Mesenchymal stem cell (in vitro differentiated cells and primary cell): ENCODE measurements around the gene PMF1.

Experiments used
- DNase-seq: peaks from one replicate; pipeline ENCODE4 v3.0.0-alpha.2; 2013
- H2AFZ ChIP-seq: one replicate; pipeline ENCODE4 v1.6.1; 2013; ENCODE audit warnings: low read depth, mild to moderate bottlenecking, control low read depth, inconsistent platforms, low read length, moderate library complexity
- H2AK5ac ChIP-seq: 2 replicates; pipeline ENCODE4 v1.6.1; 2013; ENCODE audit warnings: low read length, moderate library complexity, mild to moderate bottlenecking, inconsistent platforms; ENCODE audit not compliant: severe bottlenecking
- H2BK120ac ChIP-seq: one replicate; pipeline ENCODE4 v1.6.1; 2013; ENCODE audit warnings: low read depth, mild to moderate bottlenecking, inconsistent platforms, low read length, moderate library complexity
- H2BK12ac ChIP-seq, 2 experiments: one replicate each; pipeline ENCODE4 v1.6.1; 2013; ENCODE audit warnings: inconsistent platforms in 2 of 2, low read length in 2 of 2, mild to moderate bottlenecking in 2 of 2, moderate library complexity in 2 of 2, control low read depth in 1 of 2
- H2BK15ac ChIP-seq: one replicate; pipeline ENCODE4 v1.6.1; 2013; ENCODE audit warnings: mild to moderate bottlenecking, low read depth, inconsistent platforms; ENCODE audit not compliant: poor library complexity, severe bottlenecking
- H2BK5ac ChIP-seq: 2 replicates; pipeline ENCODE4 v1.6.1; 2013; ENCODE audit warnings: low read depth, mild to moderate bottlenecking, low read length, control low read depth, inconsistent platforms; ENCODE audit not compliant: poor library complexity, severe bottlenecking
- H3K14ac ChIP-seq, 2 experiments: one replicate each; pipeline ENCODE4 v1.6.1; 2013; ENCODE audit warnings: inconsistent platforms in 2 of 2, low read length in 2 of 2, control low read depth in 1 of 2, mild to moderate bottlenecking in 1 of 2, moderate library complexity in 1 of 2
- H3K18ac ChIP-seq, 2 experiments: one replicate each; pipeline ENCODE4 v1.6.1; 2013; ENCODE audit warnings: inconsistent platforms in 2 of 2, low read length in 2 of 2, control low read depth in 1 of 2, low read depth in 1 of 2, mild to moderate bottlenecking in 1 of 2
- H3K23ac ChIP-seq, 2 experiments: one replicate each; pipeline ENCODE4 v1.6.1; 2013; ENCODE audit warnings: inconsistent platforms in 2 of 2, low read length in 2 of 2, mild to moderate bottlenecking in 2 of 2, moderate library complexity in 2 of 2, control low read depth in 1 of 2
- H3K27ac ChIP-seq: 2 replicates; pipeline ENCODE4 v1.5.1; 2013; ENCODE audit warnings: mild to moderate bottlenecking, moderate library complexity, low read length, control low read depth, inconsistent platforms; ENCODE audit not compliant: poor library complexity, severe bottlenecking
- H3K27me3 ChIP-seq, 2 experiments: 2 replicates each; pipeline versions ENCODE4 v1.6.1 to v1.7.0; 2013; ENCODE audit warnings: low read length in 2 of 2, mild to moderate bottlenecking in 2 of 2, moderate library complexity in 2 of 2, control low read depth in 1 of 2, inconsistent platforms in 1 of 2; ENCODE audit not compliant: control insufficient read depth in 1 of 2, insufficient read depth in 1 of 2
- H3K36me3 ChIP-seq, 2 experiments: 2 replicates each; pipeline versions ENCODE4 v1.6.1 to v1.7.0; 2013; ENCODE audit warnings: low read length in 2 of 2, control low read depth in 1 of 2, inconsistent platforms in 1 of 2, low read depth in 1 of 2, mild to moderate bottlenecking in 1 of 2; ENCODE audit not compliant: insufficient read depth in 2 of 2, control insufficient read depth in 1 of 2
- H3K4ac ChIP-seq, 2 experiments: one replicate each; pipeline ENCODE4 v1.6.1; 2013; ENCODE audit warnings: inconsistent platforms in 2 of 2, low read length in 2 of 2, mild to moderate bottlenecking in 2 of 2, moderate library complexity in 2 of 2, control low read depth in 1 of 2, low read depth in 1 of 2
- H3K4me1 ChIP-seq: 2 replicates; pipeline ENCODE4 v1.6.1; 2013; ENCODE audit warnings: low read depth, low read length, control low read depth; ENCODE audit not compliant: control insufficient read depth, insufficient read depth
- H3K4me2 ChIP-seq: 2 replicates; pipeline ENCODE4 v1.6.1; 2013; ENCODE audit warnings: low read length, mild to moderate bottlenecking, inconsistent platforms; ENCODE audit not compliant: poor library complexity, severe bottlenecking
- H3K4me3 ChIP-seq, 2 experiments: 2 replicates each; pipeline versions ENCODE4 v1.5.1 to v1.7.0; 2013; ENCODE audit warnings: low read length in 2 of 2, mild to moderate bottlenecking in 2 of 2, control low read depth in 1 of 2, low read depth in 1 of 2; ENCODE audit not compliant: insufficient read depth in 1 of 2
- H3K79me1 ChIP-seq: replicated peaks from 2 replicates; pipeline ENCODE4 v1.6.1; 2013; ENCODE audit warnings: mild to moderate bottlenecking, control low read depth, low read length, inconsistent platforms; ENCODE audit not compliant: poor library complexity, severe bottlenecking
- H3K9ac ChIP-seq: 2 replicates; pipeline ENCODE4 v1.7.0; 2013; ENCODE audit warnings: mild to moderate bottlenecking, low read length, moderate library complexity
- H3K9me3 ChIP-seq: 2 replicates; pipeline ENCODE4 v1.7.0; 2013; ENCODE audit warnings: mild to moderate bottlenecking, low read length; ENCODE audit not compliant: control insufficient read depth
- H4K8ac ChIP-seq: one replicate; pipeline ENCODE4 v1.6.1; 2013; ENCODE audit warnings: inconsistent platforms, mild to moderate bottlenecking, low read length, moderate library complexity
- H4K91ac ChIP-seq: one replicate; pipeline ENCODE4 v1.6.1; 2013; ENCODE audit warnings: mild to moderate bottlenecking, low read length, inconsistent platforms
- WGBS: methylation state at CpG from one replicate; pipeline ENCODE4 v1.1.7; 2013; ENCODE audit warnings: mixed read lengths; 5-methylcytosine and 5-hydroxymethylcytosine counted together

The PMF1 gene

GRCh38 chr1:156246781-156247459 is 34.1 kb downstream of the PMF1 start:
- Histone ChIP-seq H3K4me2 (no peak overlapping the region), H4K8ac (no peak overlapping the region), H2BK5ac (no peak overlapping the region), H3K9ac (no peak overlapping the region), H2AFZ (no peak overlapping the region), H3K4me3 (no peak overlapping the region), H3K36me3 (peaks cover 32 to 66% of the 10 kb centered on the region in 2 experiments), H3K9me3 (no peaks in the 10 kb centered on the region), H3K27me3 (peaks cover 0 to 30% of the 10 kb centered on the region in 2 experiments), H3K18ac (no peak overlapping the region), H2AK5ac (no peak overlapping the region), H3K79me1 (no peaks in the 10 kb centered on the region), H3K4ac (no peak overlapping the region), H3K4me1 (peaks cover 8% of the 10 kb centered on the region), H2BK12ac (no peak overlapping the region), H2BK120ac (no peak overlapping the region), H3K27ac (no peak overlapping the region), H3K14ac (no peak overlapping the region), H4K91ac (no peak overlapping the region), H2BK15ac (no peak overlapping the region), H3K23ac (no peak overlapping the region)
- DNase-seq = no peak
- 88% methylated on average over 16 of the region's 16 CpGs for WGBS

GRCh38 chr1:156247460-156248322 is 34.9 kb downstream of the PMF1 start, which contains the start of gene PAQR6:
TSS of gene PAQR6 (minus strand) at chr1:156248056. CDS start at chr1:156246731, 1,325 bp downstream.
- H2BK15ac ChIP-seq = no peak within 1 kb of the TSS
- H2BK12ac ChIP-seq = no peak within 1 kb of the TSS
- H4K91ac ChIP-seq = no peak within 1 kb of the TSS
- H2BK120ac ChIP-seq = no peak within 1 kb of the TSS
- H3K23ac ChIP-seq = no peak within 1 kb of the TSS
- H3K79me1 ChIP-seq = no peaks in the 10 kb centered on the region
- 93% methylated on average over 16 of the region's 16 CpGs for WGBS
- peak within 1 kb of the TSS in 1 of 2 experiments; percentile 9 for H3K14ac ChIP-seq
- no peak within 1 kb of the TSS for H3K9ac ChIP-seq
- no peak within 1 kb of the TSS for H2AFZ ChIP-seq
- no peak within 1 kb of the TSS for H4K8ac ChIP-seq
- peaks cover 40 to 71% of the 10 kb centered on the region in 2 experiments for H3K36me3 ChIP-seq
- DNase-seq = no peak
- no peak within 1 kb of the TSS for H2BK5ac ChIP-seq
- peak within 1 kb of the TSS in 1 of 2 experiments; percentile 37 for H3K4ac ChIP-seq
- H3K4me1 ChIP-seq = peaks cover 1% of the 10 kb centered on the region
- no peaks in the 10 kb centered on the region for H3K9me3 ChIP-seq
- H3K4me2 ChIP-seq = no peak within 1 kb of the TSS
- no peak within 1 kb of the TSS for H2AK5ac ChIP-seq
- no peak within 1 kb of the TSS for H3K4me3 ChIP-seq
- H3K27ac ChIP-seq = no peak within 1 kb of the TSS
- no peak within 1 kb of the TSS for H3K18ac ChIP-seq
- peaks cover 0 to 30% of the 10 kb centered on the region in 2 experiments for H3K27me3 ChIP-seq

- WGBS = no CpG with 5 or more reads among the region's 4 CpGs
- Histone ChIP-seq H2BK120ac (no peak overlapping the region), H2AFZ (no peak overlapping the region), H3K4me2 (no peak overlapping the region), H2AK5ac (no peak overlapping the region), H3K9me3 (no peaks in the 10 kb centered on the region), H3K4me3 (no peak overlapping the region), H3K14ac (no peak overlapping the region), H3K27me3 (peaks cover 0 to 30% of the 10 kb centered on the region in 2 experiments), H3K36me3 (peaks cover 46 to 73% of the 10 kb centered on the region in 2 experiments), H2BK5ac (no peak overlapping the region), H2BK15ac (no peak overlapping the region), H2BK12ac (no peak overlapping the region), H3K27ac (no peak overlapping the region), H3K4me1 (peaks cover 1% of the 10 kb centered on the region), H4K91ac (no peak overlapping the region), H3K23ac (no peak overlapping the region), H3K79me1 (peaks cover 1% of the 10 kb centered on the region), H4K8ac (no peak overlapping the region), H3K4ac (peak overlapping the region in 1 of 2 experiments; percentile 37), H3K9ac (no peak overlapping the region), H3K18ac (no peak overlapping the region)
- no peak for DNase-seq
Measured at GRCh38 chr1:156248323-156248683, 35.5 kb downstream of the PMF1 start.

- H3K4me1 ChIP-seq = peaks cover 1% of the 10 kb centered on the region
- no peak overlapping the region for H2BK120ac ChIP-seq
- H3K36me3 ChIP-seq = peaks cover 56 to 83% of the 10 kb centered on the region in 2 experiments
- no peak overlapping the region for H2AK5ac ChIP-seq
- 88% methylated on average over 5 of the region's 5 CpGs for WGBS
- H3K4ac ChIP-seq = no peak overlapping the region
- DNase-seq = no peak
- H3K18ac ChIP-seq = no peak overlapping the region
- H3K4me2 ChIP-seq = no peak overlapping the region
- H2BK15ac ChIP-seq = no peak overlapping the region
- H3K9ac ChIP-seq = no peak overlapping the region
- H3K79me1 ChIP-seq = peaks cover 3% of the 10 kb centered on the region
- H3K27me3 ChIP-seq = peaks cover 0 to 26% of the 10 kb centered on the region in 2 experiments
- no peak overlapping the region for H4K91ac ChIP-seq
- H2BK12ac ChIP-seq = no peak overlapping the region
- H3K23ac ChIP-seq = no peak overlapping the region
- no peak overlapping the region for H2BK5ac ChIP-seq
- H3K14ac ChIP-seq = no peak overlapping the region
- no peaks in the 10 kb centered on the region for H3K9me3 ChIP-seq
- H3K27ac ChIP-seq = no peak overlapping the region
- H2AFZ ChIP-seq = no peak overlapping the region
- no peak overlapping the region for H3K4me3 ChIP-seq
- H4K8ac ChIP-seq = no peak overlapping the region
Measured at GRCh38 chr1:156249593-156249992, 36.8 kb downstream of the PMF1 start.
